ENCODE data around the gene ZC3H18. TPM values are rescaled to one million over a fixed set of nuclear protein-coding genes. Genes with fewer than 3 reads are reported as not detected.

ZC3H18 gene
- total and polyA plus RNA-seq, 12 donors = 18.3 to 28.7 (median 22.0) TPM

DNA sequence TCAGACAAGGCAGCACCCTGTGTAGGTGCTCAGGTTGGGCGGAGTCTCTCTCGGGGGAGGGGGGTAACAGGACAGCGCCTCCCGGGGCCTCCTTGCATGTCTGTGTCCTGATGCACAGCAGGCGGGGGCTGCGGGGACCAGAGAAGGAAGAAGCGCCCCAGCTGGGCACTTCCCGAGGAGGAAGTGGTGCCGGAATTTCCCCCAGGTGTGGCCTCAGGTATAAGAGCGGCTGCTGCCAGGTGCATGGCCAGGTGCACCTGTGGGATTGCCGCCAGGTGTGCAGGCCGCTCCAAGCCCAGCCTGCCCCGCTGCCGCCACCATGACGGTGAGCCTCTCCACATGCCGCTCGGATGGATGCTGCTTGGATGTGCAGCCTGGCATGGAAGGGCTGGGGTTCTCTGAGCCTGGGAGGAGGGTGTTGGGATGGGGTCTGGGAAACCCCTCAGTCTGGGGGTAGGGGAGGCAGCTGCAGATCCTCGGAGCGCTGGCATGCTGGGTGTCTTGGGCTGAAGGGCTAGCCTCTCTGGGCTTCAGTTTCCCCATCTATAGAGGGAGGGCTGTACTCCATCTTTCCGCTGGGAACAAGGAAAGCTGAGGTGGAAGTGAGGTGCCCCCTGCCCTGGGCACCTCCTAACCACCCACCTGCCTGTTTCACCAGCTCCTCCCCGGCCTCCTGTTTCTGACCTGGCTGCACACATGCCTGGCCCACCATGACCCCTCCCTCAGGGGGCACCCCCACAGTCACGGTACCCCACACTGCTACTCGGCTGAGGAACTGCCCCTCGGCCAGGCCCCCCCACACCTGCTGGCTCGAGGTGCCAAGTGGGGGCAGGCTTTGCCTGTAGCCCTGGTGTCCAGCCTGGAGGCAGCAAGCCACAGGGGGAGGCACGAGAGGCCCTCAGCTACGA is 68.4 kb downstream of the ZC3H18 start, which contains the start of gene IL17C:
Gene IL17C, plus strand, starts transcription at position 250 of the 908 bp plus-strand sequence. Its CDS starts 70 bp downstream, at position 320.
- Histone ChIP-seq H3K4me1 (peaks cover 0 to 25% (median 15%) of the 10 kb centered on the region in 9 donors), H3K9me3 (no peaks in the 10 kb centered on the region), H3K4me3 (no peak within 1 kb of the TSS), H3K27ac (no peak within 1 kb of the TSS), H3K36me3 (peaks cover 0 to 11% (median 0%) of the 10 kb centered on the region in 9 donors), H3K27me3 (peaks cover 22 to 65% (median 40%) of the 10 kb centered on the region in 7 donors)
- ATAC-seq = no peak
- no peak for DNase-seq
- TF ChIP-seq, protein P1, sequence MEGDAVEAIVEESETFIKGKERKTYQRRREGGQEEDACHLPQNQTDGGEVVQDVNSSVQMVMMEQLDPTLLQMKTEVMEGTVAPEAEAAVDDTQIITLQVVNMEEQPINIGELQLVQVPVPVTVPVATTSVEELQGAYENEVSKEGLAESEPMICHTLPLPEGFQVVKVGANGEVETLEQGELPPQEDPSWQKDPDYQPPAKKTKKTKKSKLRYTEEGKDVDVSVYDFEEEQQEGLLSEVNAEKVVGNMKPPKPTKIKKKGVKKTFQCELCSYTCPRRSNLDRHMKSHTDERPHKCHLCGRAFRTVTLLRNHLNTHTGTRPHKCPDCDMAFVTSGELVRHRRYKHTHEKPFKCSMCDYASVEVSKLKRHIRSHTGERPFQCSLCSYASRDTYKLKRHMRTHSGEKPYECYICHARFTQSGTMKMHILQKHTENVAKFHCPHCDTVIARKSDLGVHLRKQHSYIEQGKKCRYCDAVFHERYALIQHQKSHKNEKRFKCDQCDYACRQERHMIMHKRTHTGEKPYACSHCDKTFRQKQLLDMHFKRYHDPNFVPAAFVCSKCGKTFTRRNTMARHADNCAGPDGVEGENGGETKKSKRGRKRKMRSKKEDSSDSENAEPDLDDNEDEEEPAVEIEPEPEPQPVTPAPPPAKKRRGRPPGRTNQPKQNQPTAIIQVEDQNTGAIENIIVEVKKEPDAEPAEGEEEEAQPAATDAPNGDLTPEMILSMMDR (IDR thresholded peaks at IDR 0.05) = no peak
- WGBS, 2 donors = 45 to 48% methylated on average over 27 of the region's 27 CpGs
- intact Hi-C loops (cut with DNase I) = no loop called here

DNA sequence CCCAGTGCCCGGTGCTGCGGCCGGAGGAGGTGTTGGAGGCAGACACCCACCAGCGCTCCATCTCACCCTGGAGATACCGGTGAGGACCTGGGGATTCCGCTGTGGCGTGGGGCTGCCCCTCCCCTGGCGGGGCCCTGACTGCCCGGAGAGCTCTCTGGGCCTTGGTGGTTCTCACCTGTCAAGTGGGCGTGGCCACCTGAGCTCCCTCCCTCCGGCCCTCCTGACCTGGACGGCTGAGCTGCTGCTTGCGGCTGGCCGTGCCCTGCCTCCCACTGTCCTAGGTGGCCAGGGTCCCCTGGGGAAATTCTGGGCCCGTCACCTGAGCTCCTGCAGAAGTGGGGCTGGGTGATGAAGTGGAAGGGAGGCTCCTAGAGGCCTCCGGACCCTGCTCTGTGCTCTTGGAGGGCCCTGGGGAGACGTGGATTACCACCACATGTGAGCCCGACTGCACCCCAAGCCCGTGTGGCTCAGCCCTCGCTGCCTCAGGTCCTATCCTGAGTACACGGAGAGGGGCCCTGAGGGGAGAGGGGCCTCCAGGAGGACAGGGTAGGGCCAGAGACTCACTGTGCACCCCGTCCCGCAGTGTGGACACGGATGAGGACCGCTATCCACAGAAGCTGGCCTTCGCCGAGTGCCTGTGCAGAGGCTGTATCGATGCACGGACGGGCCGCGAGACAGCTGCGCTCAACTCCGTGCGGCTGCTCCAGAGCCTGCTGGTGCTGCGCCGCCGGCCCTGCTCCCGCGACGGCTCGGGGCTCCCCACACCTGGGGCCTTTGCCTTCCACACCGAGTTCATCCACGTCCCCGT is 69.2 kb downstream of the ZC3H18 start:
- H3K4me3 ChIP-seq = no peak overlapping the region
- intact Hi-C loops (cut with DNase I) = no loop called here
- TF ChIP-seq, protein P1 (IDR thresholded peaks at IDR 0.05) = no peak
- H3K9me3 ChIP-seq = no peaks in the 10 kb centered on the region
- peaks cover 0 to 20% (median 0%) of the 10 kb centered on the region in 9 donors for H3K36me3 ChIP-seq
- H3K27me3 ChIP-seq = peaks cover 22 to 65% (median 40%) of the 10 kb centered on the region in 7 donors
- DNase-seq (no peak), ATAC-seq (peak in 2 of 8 donors; percentile 5 to 9)
- peaks cover 0 to 17% (median 7%) of the 10 kb centered on the region in 9 donors for H3K4me1 ChIP-seq
- WGBS, 2 donors = 26 to 30% methylated on average over 45 of the region's 45 CpGs
- H3K27ac ChIP-seq = no peak overlapping the region

DNA sequence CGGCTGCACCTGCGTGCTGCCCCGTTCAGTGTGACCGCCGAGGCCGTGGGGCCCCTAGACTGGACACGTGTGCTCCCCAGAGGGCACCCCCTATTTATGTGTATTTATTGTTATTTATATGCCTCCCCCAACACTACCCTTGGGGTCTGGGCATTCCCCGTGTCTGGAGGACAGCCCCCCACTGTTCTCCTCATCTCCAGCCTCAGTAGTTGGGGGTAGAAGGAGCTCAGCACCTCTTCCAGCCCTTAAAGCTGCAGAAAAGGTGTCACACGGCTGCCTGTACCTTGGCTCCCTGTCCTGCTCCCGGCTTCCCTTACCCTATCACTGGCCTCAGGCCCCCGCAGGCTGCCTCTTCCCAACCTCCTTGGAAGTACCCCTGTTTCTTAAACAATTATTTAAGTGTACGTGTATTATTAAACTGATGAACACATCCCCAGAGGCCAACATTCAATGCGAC is 69.9 kb downstream of the ZC3H18 start:
- Histone ChIP-seq H3K9me3 (no peaks in the 10 kb centered on the region), H3K27me3 (peaks cover 22 to 61% (median 40%) of the 10 kb centered on the region in 7 donors), H3K36me3 (peaks cover 0 to 26% (median 0%) of the 10 kb centered on the region in 9 donors), H3K27ac (no peak overlapping the region), H3K4me1 (peaks cover 0 to 10% (median under 1%) of the 10 kb centered on the region in 9 donors), H3K4me3 (no peak overlapping the region)
- DNase-seq = no peak
- WGBS, 2 donors = 44 to 52% methylated on average over 13 of the region's 13 CpGs
- ATAC-seq = no peak
- intact Hi-C loops (cut with DNase I) = no loop called here
- TF ChIP-seq, protein P1 (IDR thresholded peaks at IDR 0.05) = no peak
